GM20000 (cell line): ENCODE results near the gene CDC42EP4.

Experiments used
- DNase-seq: peaks from one replicate; pipeline ENCODE4 v3.0.0; 2012; ENCODE audit warnings: low spot score
- TF ChIP-seq, protein P1 (sequence below): IDR thresholded peaks from 2 replicates; pipeline ENCODE4 v1.5.1; 2012; ENCODE audit warnings: mild to moderate bottlenecking, control low read depth; ENCODE audit errors: extremely low read depth, missing control alignments

Gene CDC42EP4

DNA sequence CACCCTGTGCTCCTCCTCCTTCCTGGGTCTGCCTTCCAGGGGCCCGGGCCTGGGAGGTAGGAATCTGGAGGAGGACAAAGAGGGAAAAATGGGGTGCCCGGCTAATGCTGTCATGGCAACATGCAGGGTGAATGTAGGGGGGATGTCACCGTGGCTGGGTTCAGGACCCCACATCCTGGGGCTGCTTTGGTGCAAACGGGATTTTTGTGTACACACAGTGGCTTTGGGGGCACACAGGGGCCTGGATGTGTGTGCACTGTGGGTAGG is 37.0 kb upstream of the CDC42EP4 start:
- TF ChIP-seq, protein P1, sequence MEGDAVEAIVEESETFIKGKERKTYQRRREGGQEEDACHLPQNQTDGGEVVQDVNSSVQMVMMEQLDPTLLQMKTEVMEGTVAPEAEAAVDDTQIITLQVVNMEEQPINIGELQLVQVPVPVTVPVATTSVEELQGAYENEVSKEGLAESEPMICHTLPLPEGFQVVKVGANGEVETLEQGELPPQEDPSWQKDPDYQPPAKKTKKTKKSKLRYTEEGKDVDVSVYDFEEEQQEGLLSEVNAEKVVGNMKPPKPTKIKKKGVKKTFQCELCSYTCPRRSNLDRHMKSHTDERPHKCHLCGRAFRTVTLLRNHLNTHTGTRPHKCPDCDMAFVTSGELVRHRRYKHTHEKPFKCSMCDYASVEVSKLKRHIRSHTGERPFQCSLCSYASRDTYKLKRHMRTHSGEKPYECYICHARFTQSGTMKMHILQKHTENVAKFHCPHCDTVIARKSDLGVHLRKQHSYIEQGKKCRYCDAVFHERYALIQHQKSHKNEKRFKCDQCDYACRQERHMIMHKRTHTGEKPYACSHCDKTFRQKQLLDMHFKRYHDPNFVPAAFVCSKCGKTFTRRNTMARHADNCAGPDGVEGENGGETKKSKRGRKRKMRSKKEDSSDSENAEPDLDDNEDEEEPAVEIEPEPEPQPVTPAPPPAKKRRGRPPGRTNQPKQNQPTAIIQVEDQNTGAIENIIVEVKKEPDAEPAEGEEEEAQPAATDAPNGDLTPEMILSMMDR = no peak

DNA sequence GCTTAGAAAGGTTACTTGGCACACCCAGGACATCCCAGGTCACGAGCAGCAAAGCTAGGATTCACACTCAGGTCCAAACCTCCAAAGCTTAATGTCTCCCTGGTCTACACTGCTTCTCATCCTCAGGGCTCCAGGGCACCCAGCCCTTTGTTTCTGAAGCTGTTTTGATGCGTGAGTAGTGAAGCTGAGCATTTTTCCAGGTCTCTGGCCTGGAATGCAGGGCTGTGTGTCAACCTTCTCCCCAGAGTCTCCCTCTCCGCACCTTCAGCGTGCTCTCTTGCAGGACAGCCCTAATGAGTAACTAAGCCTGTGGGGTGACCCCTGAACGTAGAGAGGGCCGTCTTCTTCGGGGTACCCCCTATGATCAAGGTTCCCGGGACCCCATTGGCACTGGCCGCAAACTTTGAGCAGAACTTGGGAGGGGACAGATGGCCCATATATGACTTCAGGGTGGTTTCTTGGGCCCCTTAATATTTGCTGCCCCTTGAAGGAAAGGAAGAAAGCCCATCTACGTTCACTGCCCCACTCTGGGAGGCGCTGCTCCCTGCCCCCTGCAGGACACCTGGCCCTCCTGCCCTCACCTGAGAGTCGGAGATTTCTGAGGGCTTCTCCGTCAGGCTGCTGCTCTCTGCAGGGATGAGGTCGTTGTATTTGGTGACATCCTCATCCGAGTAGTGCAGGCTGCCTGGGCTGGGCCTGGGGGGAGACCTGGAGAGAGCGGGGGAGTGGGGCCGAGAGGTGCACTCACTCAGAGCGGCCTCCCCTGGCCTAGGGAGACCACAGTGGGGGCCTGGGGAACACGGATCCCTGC is 36.4 kb upstream of the CDC42EP4 start:
- TF ChIP-seq, protein P1 = no peak
- DNase-seq = no peak

More for the DNA sequence above, 37.0 kb upstream of the CDC42EP4 start:
- DNase-seq = no peak

DNA sequence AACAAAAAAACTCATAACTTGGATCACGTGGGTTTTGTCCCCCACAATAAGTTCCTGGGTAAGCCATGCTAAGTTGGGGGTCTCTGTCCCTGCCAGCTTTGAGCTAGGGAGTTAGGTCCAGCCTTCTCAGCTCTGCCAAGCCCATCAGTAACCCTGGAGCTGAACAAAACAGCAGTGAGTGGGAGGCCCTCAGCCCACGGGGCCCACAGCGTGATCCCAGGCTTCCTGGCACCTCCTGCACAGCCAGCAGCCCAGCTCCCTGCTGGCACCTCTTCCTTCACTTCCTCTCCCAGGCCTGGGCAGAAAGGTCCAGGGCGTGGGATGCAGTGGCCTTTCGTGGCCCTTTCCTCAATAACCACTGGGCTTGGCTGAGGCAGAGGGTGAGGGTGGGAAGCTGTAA is 35.5 kb upstream of the CDC42EP4 start:
- DNase-seq = no peak
- TF ChIP-seq, protein P1 = no peak

DNA sequence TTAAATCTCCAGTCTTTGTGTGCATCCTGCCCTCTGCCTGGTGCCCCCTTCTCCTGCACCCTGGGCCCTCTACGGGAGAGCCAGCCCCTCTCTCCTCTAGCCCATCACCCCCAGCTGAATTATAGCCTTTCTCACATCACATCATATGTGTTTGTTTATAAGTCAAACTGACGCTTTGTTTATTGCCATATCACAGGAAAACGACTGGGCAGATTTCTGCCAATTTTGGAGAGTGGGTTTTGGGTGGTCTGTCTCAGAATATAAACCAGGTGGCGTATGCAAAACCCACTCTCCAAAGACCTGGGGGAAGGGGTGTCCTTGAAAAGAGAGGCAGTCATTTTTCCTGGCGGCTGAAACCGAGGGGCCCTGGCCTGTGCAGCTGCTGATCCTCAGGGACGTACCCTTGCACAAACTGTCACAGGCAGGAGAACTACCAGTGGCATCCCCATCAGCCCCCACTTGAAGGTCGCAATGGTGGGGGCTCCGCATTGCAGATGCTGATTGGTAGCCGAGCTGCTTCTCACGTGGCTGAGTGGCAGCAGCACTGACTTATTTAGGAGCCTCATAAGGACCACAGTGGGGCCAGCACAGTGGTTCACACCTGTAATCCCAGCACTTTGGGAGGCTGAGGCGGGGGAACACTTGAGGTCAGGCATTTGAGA is 34.8 kb upstream of the CDC42EP4 start:
- TF ChIP-seq, protein P1 = no peak
- no peak for DNase-seq

DNA sequence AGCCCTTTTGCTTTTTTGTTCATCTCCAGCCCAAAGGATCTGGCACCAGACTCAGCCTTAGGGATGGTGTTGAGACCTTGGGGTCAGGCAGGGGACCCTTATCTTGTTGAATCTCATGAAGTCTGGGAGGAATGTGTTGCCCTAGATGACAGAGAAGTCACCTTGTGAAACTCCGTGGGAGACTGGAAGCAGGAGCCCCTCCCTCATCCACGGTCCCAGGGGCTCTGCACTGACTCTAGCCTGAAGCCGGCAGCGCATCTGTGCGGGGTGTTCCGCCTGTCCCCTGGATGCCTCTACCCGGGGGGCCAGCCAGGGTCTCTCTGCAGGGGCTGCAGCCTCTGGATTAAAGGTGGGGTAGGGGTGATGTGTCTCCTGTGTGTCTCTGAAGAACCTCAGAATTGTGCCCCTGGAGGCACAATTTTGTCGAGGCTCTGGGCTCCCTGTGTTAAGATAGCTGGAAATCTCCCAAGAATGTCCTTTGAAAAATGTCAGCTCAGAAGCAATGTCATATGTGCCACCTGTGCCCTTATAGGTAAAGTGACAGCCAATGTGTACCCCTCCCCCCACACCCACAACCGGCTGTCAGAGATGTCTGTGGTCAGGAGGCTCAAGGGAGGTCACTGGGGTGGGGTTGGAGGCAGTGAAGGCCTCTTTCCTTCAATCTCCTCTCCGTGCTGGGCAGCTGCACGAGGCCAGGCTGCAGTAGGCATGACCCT is 32.1 kb upstream of the CDC42EP4 start:
- DNase-seq = no peak

DNA sequence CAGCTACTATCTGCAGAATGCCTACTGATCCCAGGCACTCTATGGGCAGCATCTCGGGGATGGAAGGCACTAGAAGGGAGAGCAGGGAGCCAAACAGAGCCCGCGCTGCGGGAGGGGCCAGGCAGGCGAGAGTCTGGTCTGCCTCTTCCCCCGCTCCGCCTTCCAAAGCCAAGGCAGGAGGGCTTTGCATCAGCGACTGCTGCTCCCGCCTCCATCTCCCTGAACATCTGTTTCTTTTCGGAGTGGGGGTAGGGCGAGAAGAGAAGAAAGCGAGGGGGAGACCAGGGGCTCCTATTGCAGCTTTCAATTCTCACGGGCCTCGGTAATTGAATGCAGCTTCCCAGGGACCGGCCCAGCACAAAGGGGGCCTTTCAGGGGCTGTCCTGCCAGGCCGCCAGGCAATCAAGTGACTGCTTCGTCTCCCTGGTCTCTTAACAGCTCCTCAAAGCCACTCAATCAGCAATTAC is 31.4 kb upstream of the CDC42EP4 start:
- TF ChIP-seq, protein P1 = no peak
- DNase-seq = no peak

More for the DNA sequence above, 32.1 kb upstream of the CDC42EP4 start:
- TF ChIP-seq, protein P1 = no peak

DNA sequence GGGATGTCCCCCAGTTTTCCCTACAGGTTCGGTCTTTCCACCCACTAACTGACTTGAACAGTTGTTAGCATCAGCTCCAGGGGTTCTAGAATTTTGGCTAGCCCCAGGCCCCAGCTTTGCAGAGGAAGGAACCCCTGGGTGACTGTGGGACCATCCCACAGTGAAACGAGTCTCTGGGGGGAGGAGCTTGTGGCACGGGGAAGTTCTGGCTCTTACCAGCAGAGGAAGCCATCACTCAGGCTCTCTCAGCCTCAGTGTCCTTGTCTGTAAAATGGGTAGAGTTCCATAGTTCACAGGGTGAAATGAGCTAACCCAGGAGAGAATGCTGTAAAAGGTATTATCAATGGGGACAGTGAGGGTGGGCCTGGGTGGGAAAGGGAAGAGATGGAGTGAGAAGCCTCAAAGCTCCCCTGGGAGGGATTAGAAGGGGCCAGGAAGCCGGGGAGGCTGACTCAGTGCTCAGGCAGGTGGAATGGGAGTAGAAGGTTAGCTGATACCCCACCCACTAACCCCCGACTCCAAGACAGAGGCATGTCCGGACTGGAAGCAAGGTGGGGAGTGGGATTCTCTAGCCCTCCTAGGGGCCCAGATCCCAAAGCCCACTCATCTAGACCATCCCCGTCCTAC is 30.9 kb upstream of the CDC42EP4 start:
- TF ChIP-seq, protein P1 = no peak
- no peak for DNase-seq
